ENCODE measurements around the gene WWOX. TPM values are rescaled to one million over a fixed set of nuclear protein-coding genes. Genes with fewer than 3 reads are reported as not detected.

Gene WWOX
- total and polyA plus RNA-seq, 2 of the 13 experiments (the other 11 are each of a cell fraction or from before 2014, with no cell fraction given) = 9.1 to 37.4 TPM

- TF ChIP-seq PAXIP1 (CRISPR knock-in tag; conservative IDR thresholded peaks at IDR 0.05) (no peak), NPAS2 (CRISPR knock-in tag; IDR thresholded peaks at IDR 0.05; ENCODE audit: borderline replicate concordance) (no peak), BCL3 (CRISPR knock-in tag; IDR thresholded peaks at IDR 0.05) (no peak)
These were observed 793.7 kb downstream of the WWOX start (continued) for GRCh38 chr16:78892951-78893733.

GRCh38 chr16:78894886-78895285, 795.4 kb downstream of the WWOX start:
- ChIA-PET POLR2A (no interaction called here), CTCF (ENCODE audit: low intra/inter-chr PET ratio, low total read pairs) (no interaction called here)
- intact Hi-C loops (cut with micrococcal nuclease; ENCODE audit: unreplicated experiment) = no loop called here
- ATAC-seq = no peak
- H3K79me2 ChIP-seq (ENCODE audit: insufficient read depth, low read length) = no peaks in the 10 kb centered on the region
- H3K27me3 ChIP-seq (ENCODE audit: control insufficient read depth in 1 of 2, insufficient read depth in 2 of 2, low read length in 2 of 2) = no peaks in the 10 kb centered on the region
- H3K4me3 ChIP-seq (replicated peaks in 1 of 3; ENCODE audit: insufficient read depth in 1 of 3, low read depth in 2 of 3, low read length in 3 of 3) = no peak overlapping the region
- H4K20me1 ChIP-seq (ENCODE audit: insufficient read depth, low read length) = no peaks in the 10 kb centered on the region
- H3K27ac ChIP-seq (ENCODE audit: extremely low read length, insufficient read depth, low read length) = no peak overlapping the region
- H2AFZ ChIP-seq (ENCODE audit: low read length) = no peak overlapping the region
- no peak overlapping the region for H3K9ac ChIP-seq (ENCODE audit: insufficient read depth, low read depth, low read length)
- no peaks in the 10 kb centered on the region for H3K36me3 ChIP-seq (replicated peaks in 1 of 2; ENCODE audit: control insufficient read depth in 1 of 2, insufficient read depth in 2 of 2, low read length in 2 of 2)
- DNase-seq (ENCODE audit: low spot score) = no peak
- in situ Hi-C loops (cut with HindIII; ENCODE audit: extremely low pct_ligation_motif_present, low pct_unique_long_range_greater_than_20kb) = no loop called here
- no peak for TF ChIP-seq ZNF232 (CRISPR knock-in tag; IDR thresholded peaks at IDR 0.05; ENCODE audit: borderline replicate concordance)
- TF ChIP-seq ZNF329 (CRISPR knock-in tag; IDR thresholded peaks at IDR 0.05; ENCODE audit: low read depth) = no peak
- no peak for TF ChIP-seq HDAC6 (IDR thresholded peaks at IDR 0.05; ENCODE audit: low read depth, low read length)
- no peak for TF ChIP-seq GATAD2A (CRISPR knock-in tag; IDR thresholded peaks at IDR 0.05)
- no peak for TF ChIP-seq TEAD3 (CRISPR knock-in tag; optimal IDR thresholded peaks at IDR 0.05; ENCODE audit: borderline replicate concordance)
- no peaks in the 10 kb centered on the region for H3K4me1 ChIP-seq (ENCODE audit: insufficient read depth, low read length)
- H3K4me2 ChIP-seq (ENCODE audit: low read depth, low read length) = no peak overlapping the region
- no peak for FAIRE-seq
- WGBS (ENCODE audit: low lambda C conversion rate) = 73% methylated on average over 10 of the region's 10 CpGs
- BruUV-seq (replicated peaks) = no TSS peak
- no peaks in the 10 kb centered on the region for H3K9me3 ChIP-seq (ENCODE audit: low read length)
